Glutamatergic neuron (in vitro differentiated cells): ENCODE data around the gene RPL22. TPM values are rescaled to one million over a fixed set of nuclear protein-coding genes. Genes with fewer than 3 reads are reported as not detected.

Experiments used
- DNase-seq: peaks from one replicate; pipeline ENCODE4 v3.0.0; 2022
- H3K27ac Mint-ChIP-seq: one replicate; pipeline ENCODE4 v1.8.0; 2020; ENCODE audit warnings: mild to moderate bottlenecking, mixed read lengths, inconsistent platforms; ENCODE audit not compliant: unreplicated experiment
- H3K27me3 Mint-ChIP-seq: one replicate; pipeline ENCODE4 v1.8.0; 2020; ENCODE audit warnings: mild to moderate bottlenecking, moderate library complexity, mixed read lengths, inconsistent platforms; ENCODE audit not compliant: unreplicated experiment
- H3K36me3 Mint-ChIP-seq: one replicate; pipeline ENCODE4 v1.8.0; 2020; ENCODE audit warnings: mild to moderate bottlenecking, mixed read lengths, inconsistent platforms; ENCODE audit not compliant: unreplicated experiment
- H3K4me1 Mint-ChIP-seq: one replicate; pipeline ENCODE4 v1.8.0; 2020; ENCODE audit warnings: mild to moderate bottlenecking, low read depth, mixed read lengths, inconsistent platforms; ENCODE audit not compliant: unreplicated experiment
- H3K4me3 Mint-ChIP-seq: one replicate; pipeline ENCODE4 v1.8.0; 2020; ENCODE audit warnings: mild to moderate bottlenecking, mixed read lengths, inconsistent platforms; ENCODE audit not compliant: unreplicated experiment
- H3K9me3 Mint-ChIP-seq: one replicate; pipeline ENCODE4 v1.8.0; 2020; ENCODE audit warnings: mild to moderate bottlenecking, moderate library complexity, mixed read lengths, inconsistent platforms; ENCODE audit not compliant: unreplicated experiment
- CTCF ChIP-seq: fragments of 200-600 bp; sonication (generic); IDR thresholded peaks from one replicate; pipeline ENCODE4 v1.5.0; 2021; ENCODE audit not compliant: partially characterized antibody, unreplicated experiment
- total RNA-seq: library from RNA; stranded (reverse); fragmentation: NEBNext Ultra II Directional; extraction: Animal tissue kit (Norgen Biotek cat#: 25700); gene quantifications from one replicate; pipeline ENCODE4 v1.2.1, GENCODE V29; 2021; ENCODE audit not compliant: unreplicated experiment

RPL22 gene
- total RNA-seq, 1 donor from 2014 or later, result 275 TPM

DNA sequence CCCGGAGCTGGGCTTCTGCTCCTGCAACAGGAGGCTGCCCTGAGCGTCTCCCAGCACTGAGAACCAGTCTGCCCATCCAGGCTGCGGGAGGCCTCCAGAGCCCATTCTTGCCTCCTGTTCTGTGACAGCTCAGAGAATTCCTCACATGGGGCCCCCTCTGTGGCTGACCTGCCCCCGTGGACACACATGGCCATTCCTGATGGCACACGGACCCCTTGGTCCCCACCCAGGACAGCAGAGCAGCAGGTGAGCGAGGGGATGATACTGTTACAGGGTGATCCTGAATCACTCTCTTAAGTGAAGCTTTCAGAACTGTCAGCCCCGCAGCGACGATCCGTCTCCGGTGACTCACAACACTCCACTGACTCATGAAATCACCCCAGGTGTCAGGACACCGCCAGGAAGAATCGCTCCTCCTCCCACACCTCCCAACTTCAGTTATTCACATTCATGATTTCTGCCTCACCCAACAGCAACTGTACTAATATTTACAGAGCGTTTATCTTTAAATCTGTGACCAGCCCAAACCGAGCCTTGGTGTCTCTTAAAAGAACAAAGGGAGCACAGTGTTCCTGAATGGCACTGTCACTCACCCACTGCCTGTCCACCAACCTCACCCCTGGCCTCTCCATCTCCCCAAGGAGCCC is 41.7 kb downstream of the RPL22 start:
- DNase-seq, result no peak
- TF ChIP-seq CTCF, result no peak
- H3K27me3 Mint-ChIP-seq, result peaks cover 11% of the 10 kb centered on the region
- H3K4me1 Mint-ChIP-seq, result peaks cover 4% of the 10 kb centered on the region
- H3K36me3 Mint-ChIP-seq, result no peaks in the 10 kb centered on the region
- H3K27ac Mint-ChIP-seq, result peak overlapping the region; percentile 17
- no peak overlapping the region for H3K4me3 Mint-ChIP-seq
- peaks cover 2% of the 10 kb centered on the region for H3K9me3 Mint-ChIP-seq

DNA sequence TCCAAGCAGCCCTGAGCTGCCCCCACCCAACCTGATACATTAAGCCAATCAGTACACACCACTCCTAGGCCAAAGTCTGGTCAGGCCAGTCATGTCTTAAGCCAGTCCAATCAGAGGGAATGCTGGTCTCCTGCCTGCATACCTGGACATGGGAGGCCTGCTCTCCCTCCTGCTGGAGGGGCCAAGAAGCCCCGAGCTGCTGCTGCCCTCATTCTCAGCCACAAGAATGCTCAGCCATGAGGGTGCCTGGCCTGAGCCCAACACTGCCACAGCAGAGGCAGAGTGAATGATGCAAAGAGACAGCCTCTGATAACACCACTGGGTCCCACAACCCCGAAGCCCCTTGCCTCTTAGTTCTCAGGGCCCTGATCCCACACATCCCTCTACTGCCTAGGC is 42.3 kb downstream of the RPL22 start:
- Mint-ChIP-seq H3K4me3 (no peak overlapping the region), H3K27me3 (peaks cover 9% of the 10 kb centered on the region), H3K9me3 (no peaks in the 10 kb centered on the region), H3K4me1 (peaks cover 4% of the 10 kb centered on the region), H3K27ac (no peak overlapping the region), H3K36me3 (no peaks in the 10 kb centered on the region)
- DNase-seq, result no peak
- TF ChIP-seq CTCF, result no peak

DNA sequence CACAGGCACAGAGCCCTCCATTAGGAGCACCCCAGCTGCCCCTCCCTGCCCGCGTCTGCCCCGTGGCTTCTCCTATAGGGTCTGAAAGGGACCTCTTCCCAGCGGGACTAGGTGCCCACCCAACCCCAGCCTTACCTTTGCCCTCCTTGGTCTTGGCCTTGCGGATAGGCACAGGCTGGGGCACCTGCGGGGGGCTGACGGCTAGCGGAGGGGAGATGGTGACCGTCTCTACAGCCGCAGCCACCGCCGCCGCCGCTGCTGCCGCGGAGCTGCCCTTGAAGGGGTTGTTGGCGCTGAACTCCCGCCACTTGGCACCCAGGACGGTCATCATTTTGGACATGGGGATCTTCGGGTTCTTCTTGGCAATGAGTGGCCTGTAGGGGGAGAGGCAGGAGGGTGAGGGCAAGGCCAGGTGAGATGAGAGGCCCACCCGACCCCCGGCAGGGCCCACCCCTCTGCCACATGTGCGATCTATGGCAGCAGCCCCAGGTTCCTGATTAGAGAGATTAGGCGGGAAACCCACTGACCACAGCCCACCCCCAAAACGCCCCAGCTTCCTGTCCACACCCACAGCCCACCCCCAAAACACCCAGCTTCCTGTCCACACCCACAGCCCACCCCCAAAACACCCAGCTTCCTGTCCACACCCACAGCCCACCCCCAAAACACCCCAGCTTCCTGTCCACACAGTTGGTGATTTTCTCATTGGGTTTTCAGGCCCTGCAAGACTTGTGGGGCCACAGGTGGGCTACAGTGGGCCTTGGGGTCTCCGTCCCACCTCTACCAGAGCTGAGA is 44.7 kb downstream of the RPL22 start:
- H3K4me1 Mint-ChIP-seq, result peaks cover 3% of the 10 kb centered on the region
- H3K27ac Mint-ChIP-seq, result no peak overlapping the region
- DNase-seq, result no peak
- no peaks in the 10 kb centered on the region for H3K9me3 Mint-ChIP-seq
- peaks cover 5% of the 10 kb centered on the region for H3K27me3 Mint-ChIP-seq
- no peak for TF ChIP-seq CTCF
- H3K36me3 Mint-ChIP-seq, result no peaks in the 10 kb centered on the region
- H3K4me3 Mint-ChIP-seq, result no peak overlapping the region

DNA sequence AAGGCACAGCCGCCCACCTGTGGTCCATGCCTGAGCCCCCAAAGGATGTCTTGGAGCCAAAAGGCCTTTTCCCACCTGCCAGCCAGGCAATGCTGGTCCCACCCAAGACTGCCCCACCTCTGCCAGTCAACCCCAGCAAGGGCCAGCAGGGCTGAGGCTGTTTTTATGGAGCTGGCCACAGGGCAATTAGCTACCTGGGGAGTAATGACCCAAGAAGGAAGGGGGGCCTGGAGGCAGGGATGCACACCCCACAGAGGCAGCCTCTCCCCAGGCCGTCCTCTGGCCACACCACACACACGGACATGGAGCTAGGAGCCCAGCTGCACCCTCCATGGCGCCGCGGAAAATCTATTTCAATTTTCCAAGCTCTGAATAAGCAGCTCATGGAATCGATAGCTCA is 46.5 kb downstream of the RPL22 start:
- no peak overlapping the region for H3K4me3 Mint-ChIP-seq
- no peaks in the 10 kb centered on the region for H3K36me3 Mint-ChIP-seq
- peaks cover 3% of the 10 kb centered on the region for H3K4me1 Mint-ChIP-seq
- H3K27me3 Mint-ChIP-seq, result peaks cover 2% of the 10 kb centered on the region
- H3K27ac Mint-ChIP-seq, result no peak overlapping the region
- no peak for DNase-seq
- no peak for TF ChIP-seq CTCF
- H3K9me3 Mint-ChIP-seq, result peaks cover 2% of the 10 kb centered on the region

- Mint-ChIP-seq H3K27ac (no peak overlapping the region), H3K4me1 (peaks cover 1% of the 10 kb centered on the region), H3K4me3 (no peak overlapping the region), H3K9me3 (peaks cover 2% of the 10 kb centered on the region), H3K27me3 (peaks cover 2% of the 10 kb centered on the region), H3K36me3 (no peaks in the 10 kb centered on the region)
- DNase-seq, result no peak
- no peak for TF ChIP-seq CTCF
These were observed 47.2 kb downstream of the RPL22 start for GRCh38 chr1:6152181-6152580.
